Uterus (tissue), 2 donors: Measurements from ENCODE around the gene GPHN.

Source experiments
- CTCF ChIP-seq, 4 experiments: fragments of 200-600 bp in 2 of 4; fragments of 450-650 bp in 2 of 4; sonication (generic) in 2 of 4; IDR thresholded peaks; one replicate each; pipeline ENCODE4 v1.5.1; 2016 to 2019; ENCODE audit warnings: antibody characterized with exemption in 4 of 4, mild to moderate bottlenecking in 2 of 4, moderate library complexity in 1 of 4
- POLR2A ChIP-seq, 2 donors: fragments of 450-650 bp; IDR thresholded peaks; one replicate each; pipeline ENCODE4 v1.6.1; 2016; ENCODE audit warnings: antibody characterized with exemption in 2 of 2, mild to moderate bottlenecking in 1 of 2, moderate library complexity in 1 of 2

- no peak for TF ChIP-seq POLR2A (IDR thresholded peaks at IDR 0.05)
- no peak for TF ChIP-seq CTCF (IDR thresholded peaks at IDR 0.05)
These were observed 571.9 kb downstream of the GPHN start for GRCh38 chr14:67079846-67080245.
